ENCODE measurements around the gene GLT8D2. TPM values are rescaled to one million over a fixed set of nuclear protein-coding genes. Genes with fewer than 3 reads are reported as not detected.

GLT8D2 gene
- total and polyA plus RNA-seq, 2 of the 13 experiments (the other 11 are each of a cell fraction or from before 2014, with no cell fraction given): not detected

- TF ChIP-seq USF2 (IDR thresholded peaks at IDR 0.05; ENCODE audit: low read depth, low read length): no peak
- TF ChIP-seq USF2 (CRISPR knock-in tag; IDR thresholded peaks at IDR 0.05; ENCODE audit: borderline replicate concordance): no peak
- TF ChIP-seq ZBTB7B (CRISPR knock-in tag; IDR thresholded peaks at IDR 0.05): no peak
- no peak for TF ChIP-seq ZNF136 (CRISPR knock-in tag; IDR thresholded peaks at IDR 0.05; ENCODE audit: low read depth)
- no peak for TF ChIP-seq ZNF891 (CRISPR knock-in tag; IDR thresholded peaks at IDR 0.05)
- TF ChIP-seq ZNF275 (CRISPR knock-in tag; IDR thresholded peaks at IDR 0.05; ENCODE audit: borderline replicate concordance): no peak
- no peak for TF ChIP-seq POGZ (CRISPR knock-in tag; IDR thresholded peaks at IDR 0.05)
- no peak; the same call in 1 of the 2 replicates for TF ChIP-seq RXRA (CRISPR knock-in tag; IDR thresholded peaks at IDR 0.05)
- TF ChIP-seq ZNF143 (CRISPR knock-in tag; IDR thresholded peaks at IDR 0.05): no peak
- TF ChIP-seq HBP1 (CRISPR knock-in tag; IDR thresholded peaks at IDR 0.05; ENCODE audit: low read depth): no peak
- TF ChIP-seq ZNF672 (CRISPR knock-in tag; IDR thresholded peaks at IDR 0.05): no peak
- no peak for TF ChIP-seq ZNF326 (CRISPR knock-in tag; IDR thresholded peaks at IDR 0.05; ENCODE audit: borderline replicate concordance)
- TF ChIP-seq THAP9 (CRISPR knock-in tag; IDR thresholded peaks at IDR 0.05; ENCODE audit: borderline replicate concordance): no peak
- TF ChIP-seq TEAD3 (CRISPR knock-in tag; optimal IDR thresholded peaks at IDR 0.05; ENCODE audit: borderline replicate concordance): no peak
- TF ChIP-seq SETDB1 (CRISPR knock-in tag; IDR thresholded peaks at IDR 0.05; ENCODE audit: borderline replicate concordance): no peak
- no peak for TF ChIP-seq HMGA1 (CRISPR knock-in tag; conservative IDR thresholded peaks at IDR 0.05)
- no peak for TF ChIP-seq MTF1 (CRISPR knock-in tag; IDR thresholded peaks at IDR 0.05)
- TF ChIP-seq ZBTB26 (CRISPR knock-in tag; IDR thresholded peaks at IDR 0.05; ENCODE audit: borderline replicate concordance): no peak
- TF ChIP-seq ZMYM3 (CRISPR knock-in tag; IDR thresholded peaks at IDR 0.05): no peak
- TF ChIP-seq ZNF263 (CRISPR knock-in tag; IDR thresholded peaks at IDR 0.05): no peak; the same call in 1 of the 2 replicates
- no peak for TF ChIP-seq YEATS4 (CRISPR knock-in tag; IDR thresholded peaks at IDR 0.05; ENCODE audit: borderline replicate concordance)
- TF ChIP-seq ZNF256 (CRISPR knock-in tag; conservative IDR thresholded peaks at IDR 0.05): 0 out of 2 replicates have a peak, but pooled peaks have one; percentile 8
- TF ChIP-seq CC2D1A (CRISPR knock-in tag; IDR thresholded peaks at IDR 0.05): no peak
These were observed 93.4 kb downstream of the GLT8D2 start (continued) for GRCh38 chr12:103956509-103957027.
